ENCODE results near the gene SLC6A20.
"Not testable (repeated sequence)": the region's sequence is repeated elsewhere in the genome, so short reads cannot be mapped to it uniquely, and the experiment has no call there.

The SLC6A20 gene

GRCh38 chr3:45759851-45760250, 36.5 kb downstream of the SLC6A20 start:
- Mint-ChIP-seq H3K27ac (no peak overlapping the region), H3K36me3 (no peaks in the 10 kb centered on the region), H3K9me3 (no peaks in the 10 kb centered on the region), H3K4me1 (no peaks in the 10 kb centered on the region), H3K4me3 (no peak overlapping the region), H3K27me3 (no peaks in the 10 kb centered on the region)

GRCh38 chr3:45758871-45759270, 37.5 kb downstream of the SLC6A20 start:
- Mint-ChIP-seq H3K4me1 (no peaks in the 10 kb centered on the region), H3K4me3 (no peak overlapping the region), H3K27ac (no peak overlapping the region), H3K36me3 (no peaks in the 10 kb centered on the region), H3K27me3 (no peaks in the 10 kb centered on the region), H3K9me3 (no peaks in the 10 kb centered on the region)

GRCh38 chr3:45757141-45757540, 39.2 kb downstream of the SLC6A20 start:
- H3K4me3 Mint-ChIP-seq, H3K9me3 Mint-ChIP-seq, H3K4me1 Mint-ChIP-seq, H3K36me3 Mint-ChIP-seq, H3K27ac Mint-ChIP-seq, H3K27me3 Mint-ChIP-seq: not testable (repeated sequence)

- Mint-ChIP-seq H3K27ac (no peak overlapping the region), H3K4me1 (no peaks in the 10 kb centered on the region), H3K9me3 (no peaks in the 10 kb centered on the region), H3K27me3 (no peaks in the 10 kb centered on the region), H3K36me3 (no peaks in the 10 kb centered on the region), H3K4me3 (no peak overlapping the region)
These were observed 40.3 kb downstream of the SLC6A20 start for GRCh38 chr3:45756055-45756454.

GRCh38 chr3:45754461-45754860, 41.9 kb downstream of the SLC6A20 start:
- H3K36me3 Mint-ChIP-seq = no peaks in the 10 kb centered on the region
- H3K9me3 Mint-ChIP-seq = no peaks in the 10 kb centered on the region
- no peaks in the 10 kb centered on the region for H3K4me1 Mint-ChIP-seq
- H3K27me3 Mint-ChIP-seq = no peaks in the 10 kb centered on the region
- no peak overlapping the region for H3K27ac Mint-ChIP-seq
- no peak overlapping the region for H3K4me3 Mint-ChIP-seq

- Mint-ChIP-seq H3K9me3 (no peaks in the 10 kb centered on the region), H3K4me1 (no peaks in the 10 kb centered on the region), H3K27me3 (no peaks in the 10 kb centered on the region), H3K36me3 (peaks cover under 1% of the 10 kb centered on the region), H3K27ac (no peak overlapping the region), H3K4me3 (no peak overlapping the region)
These were observed 43.2 kb downstream of the SLC6A20 start for GRCh38 chr3:45753095-45753494.

- no peak overlapping the region for H3K4me3 Mint-ChIP-seq
- H3K36me3 Mint-ChIP-seq = peaks cover 5% of the 10 kb centered on the region
- H3K27me3 Mint-ChIP-seq = no peaks in the 10 kb centered on the region
- H3K4me1 Mint-ChIP-seq = no peaks in the 10 kb centered on the region
- no peak overlapping the region for H3K27ac Mint-ChIP-seq
- no peaks in the 10 kb centered on the region for H3K9me3 Mint-ChIP-seq
These were observed 44.6 kb downstream of the SLC6A20 start for GRCh38 chr3:45751537-45752242.

- H3K36me3 Mint-ChIP-seq = peaks cover 8% of the 10 kb centered on the region
- no peak overlapping the region for H3K27ac Mint-ChIP-seq
- no peak overlapping the region for H3K4me3 Mint-ChIP-seq
- no peaks in the 10 kb centered on the region for H3K9me3 Mint-ChIP-seq
- no peaks in the 10 kb centered on the region for H3K4me1 Mint-ChIP-seq
- H3K27me3 Mint-ChIP-seq = no peaks in the 10 kb centered on the region
These were observed 46.5 kb downstream of the SLC6A20 start for GRCh38 chr3:45749880-45750279.

GRCh38 chr3:45749036-45749600, 47.2 kb downstream of the SLC6A20 start:
- not testable (repeated sequence) for H3K27me3 Mint-ChIP-seq, H3K9me3 Mint-ChIP-seq, H3K36me3 Mint-ChIP-seq, H3K27ac Mint-ChIP-seq, H3K4me3 Mint-ChIP-seq, H3K4me1 Mint-ChIP-seq

- H3K27ac Mint-ChIP-seq = no peak overlapping the region
- no peak overlapping the region for H3K4me3 Mint-ChIP-seq
- no peaks in the 10 kb centered on the region for H3K27me3 Mint-ChIP-seq
- no peaks in the 10 kb centered on the region for H3K9me3 Mint-ChIP-seq
- H3K36me3 Mint-ChIP-seq = peaks cover 8% of the 10 kb centered on the region
- no peaks in the 10 kb centered on the region for H3K4me1 Mint-ChIP-seq
These were observed 48.3 kb downstream of the SLC6A20 start for GRCh38 chr3:45748068-45748467.

- Mint-ChIP-seq H3K9me3 (no peaks in the 10 kb centered on the region), H3K36me3 (peaks cover 8% of the 10 kb centered on the region), H3K4me3 (no peak overlapping the region), H3K27ac (no peak overlapping the region), H3K4me1 (peaks cover 5% of the 10 kb centered on the region), H3K27me3 (no peaks in the 10 kb centered on the region)
These were observed 49.3 kb downstream of the SLC6A20 start for GRCh38 chr3:45746777-45747622.

GRCh38 chr3:45746165-45746776, 50.1 kb downstream of the SLC6A20 start:
- Mint-ChIP-seq H3K9me3 (no peaks in the 10 kb centered on the region), H3K27me3 (no peaks in the 10 kb centered on the region), H3K4me3 (no peak overlapping the region), H3K27ac (no peak overlapping the region), H3K36me3 (peaks cover 11% of the 10 kb centered on the region), H3K4me1 (peaks cover 12% of the 10 kb centered on the region)

- no peaks in the 10 kb centered on the region for H3K9me3 Mint-ChIP-seq
- H3K4me3 Mint-ChIP-seq = no peak overlapping the region
- no peaks in the 10 kb centered on the region for H3K27me3 Mint-ChIP-seq
- H3K4me1 Mint-ChIP-seq = peaks cover 34% of the 10 kb centered on the region
- peaks cover 14% of the 10 kb centered on the region for H3K36me3 Mint-ChIP-seq
- H3K27ac Mint-ChIP-seq = peak overlapping the region; percentile 15
These were observed 53.8 kb downstream of the SLC6A20 start for GRCh38 chr3:45742461-45743089.

- H3K9me3 Mint-ChIP-seq = no peaks in the 10 kb centered on the region
- H3K36me3 Mint-ChIP-seq = peaks cover 16% of the 10 kb centered on the region
- no peak overlapping the region for H3K4me3 Mint-ChIP-seq
- peaks cover 36% of the 10 kb centered on the region for H3K4me1 Mint-ChIP-seq
- H3K27ac Mint-ChIP-seq = peak overlapping the region; percentile 92
- no peaks in the 10 kb centered on the region for H3K27me3 Mint-ChIP-seq
These were observed 54.4 kb downstream of the SLC6A20 start for GRCh38 chr3:45741742-45742460.

- Mint-ChIP-seq H3K27me3 (no peaks in the 10 kb centered on the region), H3K4me3 (peak overlapping the region; percentile 31), H3K36me3 (peaks cover 19% of the 10 kb centered on the region), H3K9me3 (no peaks in the 10 kb centered on the region), H3K27ac (peak overlapping the region; percentile 92), H3K4me1 (peaks cover 39% of the 10 kb centered on the region)
These were observed 55.1 kb downstream of the SLC6A20 start for GRCh38 chr3:45741247-45741646.
